Left lung (tissue), 10 donors: ENCODE data around the gene CHD1. TPM values are rescaled to one million over a fixed set of nuclear protein-coding genes. Genes with fewer than 3 reads are reported as not detected.

Source experiments
- ATAC-seq: fragments of 200-7000 bp; cut with Tn5 transposase; one replicate; pipeline ENCODE4 v1.9.1; 2020; ENCODE audit warnings: moderate library complexity
- DNase-seq, 4 donors: peaks; one replicate each; pipeline ENCODE4 v3.0.0-alpha.2; 2013 to 2020
- H3K27ac ChIP-seq, 2 donors: fragments of 200-600 bp; sonication (generic) in 1 of 2; one replicate each; pipeline versions ENCODE4 v1.5.0 to v1.8.0; 2020 to 2021
- H3K27me3 ChIP-seq, 2 donors: fragments of 200-600 bp; sonication (generic) in 1 of 2; one replicate each; pipeline versions ENCODE4 v1.5.0 to v1.8.0; 2020 to 2021
- H3K36me3 ChIP-seq, 2 donors: fragments of 200-600 bp; sonication (generic) in 1 of 2; one replicate each; pipeline versions ENCODE4 v1.5.0 to v1.8.0; 2020 to 2021
- H3K4me1 ChIP-seq, 2 donors: fragments of 200-600 bp; one replicate each; pipeline ENCODE4 v1.8.0; 2021
- H3K4me3 ChIP-seq, 2 donors: fragments of 200-600 bp; sonication (generic) in 1 of 2; one replicate each; pipeline versions ENCODE4 v1.5.0 to v1.8.0; 2020 to 2021; ENCODE audit warnings: mild to moderate bottlenecking in 1 of 2
- H3K9me3 ChIP-seq, 2 donors: fragments of 200-600 bp; sonication (generic) in 1 of 2; one replicate each; pipeline versions ENCODE4 v1.5.0 to v1.8.0; 2020 to 2021
- CTCF ChIP-seq, 2 donors: fragments of 200-600 bp; sonication (generic) in 1 of 2; IDR thresholded peaks; one replicate each; pipeline versions ENCODE4 v1.5.0 to v1.8.0; 2021; ENCODE audit warnings: antibody characterized with exemption in 2 of 2
- intact Hi-C, 2 donors: fragments of 100-400 bp; cut with DNase I; formaldehyde crosslinking; loops; one replicate each; pipeline versions ENCODE4 v1.11.2 to v1.14.2; 2022
- polyA plus RNA-seq, 6 donors: library from polyadenylated mRNA; unstranded; fragments of 120-200 nt; gene quantifications; one replicate each; pipeline ENCODE4 v1.2.1, GENCODE V29; 2013; ENCODE audit not compliant: insufficient read length in 6 of 6
- total RNA-seq, 2 donors: library from RNA; stranded (reverse); fragmentation: NEBNext Ultra II Directional; extraction: Animal tissue kit (Norgen Biotek cat#: 25700); gene quantifications; one replicate each; pipeline ENCODE4 v1.2.1, GENCODE V29; 2021
- donor health status: DM: no; HTN: yes; CAD: no.
- donor health status: DM: no; HTN: no; CAD: no.

Gene CHD1
- total and polyA plus RNA-seq, 8 donors: 26.0 to 76.8 (median 64.0) TPM

DNA sequence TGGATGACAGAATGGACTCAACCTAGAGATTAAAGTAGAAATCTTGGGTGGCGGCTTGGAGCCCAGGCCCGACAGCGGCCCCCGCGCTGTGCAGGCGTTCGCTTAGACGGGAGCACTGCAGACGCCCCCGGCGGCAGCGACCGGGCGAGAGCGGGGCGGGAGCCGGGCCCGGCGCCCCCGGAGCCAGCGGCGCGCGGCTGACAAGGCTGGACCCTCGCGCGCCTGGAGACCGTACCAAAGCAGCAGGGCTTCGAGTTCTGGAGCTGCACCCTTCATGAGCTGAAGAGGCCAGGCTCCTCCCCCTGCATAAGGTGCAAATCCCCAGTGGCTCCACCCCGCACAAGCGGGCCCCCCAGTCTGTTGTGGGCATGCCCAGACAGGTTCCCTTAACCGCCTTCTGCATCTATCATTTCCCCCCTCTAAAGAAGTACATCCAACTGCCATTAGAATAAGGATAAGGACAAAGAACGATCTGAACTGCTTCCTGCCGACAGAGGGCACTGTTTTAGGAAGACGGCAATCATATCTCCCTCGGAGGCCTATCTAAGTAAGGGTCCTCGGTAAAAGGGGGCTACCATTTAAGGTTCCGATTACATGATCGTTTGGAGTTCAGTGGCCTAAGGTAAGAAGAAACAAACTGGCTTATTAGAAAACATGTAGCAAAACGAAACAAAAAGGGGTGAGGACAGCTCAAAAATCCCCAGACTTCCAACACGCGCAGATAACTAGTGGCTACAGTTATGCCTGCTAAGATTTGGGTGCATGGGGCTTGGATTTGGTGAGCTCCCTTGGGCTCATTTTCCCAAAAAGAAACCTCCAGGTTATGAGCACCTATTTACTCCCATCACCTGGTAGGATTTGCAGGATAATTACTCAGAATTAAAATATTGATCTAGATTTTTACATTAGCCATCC is 89.1 kb downstream of the CHD1 start:
- Histone ChIP-seq H3K9me3 (peaks cover 0 to 9% of the 10 kb centered on the region in 2 donors), H3K27ac (no peak overlapping the region), H3K27me3 (peaks cover 0 to 5% of the 10 kb centered on the region in 2 donors), H3K36me3 (no peaks in the 10 kb centered on the region), H3K4me3 (no peak overlapping the region), H3K4me1 (peaks cover 0 to 6% of the 10 kb centered on the region in 2 donors)
- DNase-seq (peak in 2 of 4 donors; percentile 10 to 74), ATAC-seq (peak; percentile 30)
- intact Hi-C loops: no loop called here
- TF ChIP-seq CTCF (IDR thresholded peaks at IDR 0.05): no peak

DNA sequence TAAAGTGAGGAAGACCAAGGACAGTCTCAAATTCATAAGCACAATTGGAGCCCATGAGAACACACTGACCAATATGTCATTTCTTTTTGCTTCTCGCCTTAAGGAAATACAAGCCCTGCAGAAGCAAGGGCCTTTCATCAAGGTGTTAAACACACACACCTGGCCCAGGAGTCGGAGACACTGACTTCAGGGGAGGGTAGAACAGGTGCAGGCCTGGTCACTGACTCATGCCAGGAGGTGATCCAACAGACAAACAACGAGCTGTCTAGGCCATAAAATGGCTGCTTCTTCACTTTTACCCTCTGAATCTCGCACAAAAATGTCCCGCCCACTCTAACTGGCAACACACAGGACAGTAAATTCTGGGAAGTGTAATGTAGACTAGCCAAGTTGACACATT is 92.6 kb downstream of the CHD1 start:
- intact Hi-C loops: no loop called here
- peaks cover 0 to 5% of the 10 kb centered on the region in 2 donors for H3K27me3 ChIP-seq
- ATAC-seq: no peak

GRCh38 chr5:98827588-98828284 is 101.1 kb downstream of the CHD1 start:
- no peak overlapping the region for H3K4me3 ChIP-seq
- DNase-seq (no peak), ATAC-seq (no peak)
- no peaks in the 10 kb centered on the region for H3K9me3 ChIP-seq
- no peaks in the 10 kb centered on the region for H3K36me3 ChIP-seq
- TF ChIP-seq CTCF (IDR thresholded peaks at IDR 0.05): no peak
- H3K27ac ChIP-seq: no peak overlapping the region
- no peaks in the 10 kb centered on the region for H3K27me3 ChIP-seq
- intact Hi-C loops: no loop called here
- H3K4me1 ChIP-seq: no peaks in the 10 kb centered on the region

More for the DNA sequence above, 92.6 kb downstream of the CHD1 start:
- H3K9me3 ChIP-seq: no peaks in the 10 kb centered on the region
- no peak overlapping the region for H3K4me3 ChIP-seq
- no peaks in the 10 kb centered on the region for H3K36me3 ChIP-seq
- no peak for TF ChIP-seq CTCF (IDR thresholded peaks at IDR 0.05)
- no peak for DNase-seq
- peaks cover 0 to 6% of the 10 kb centered on the region in 2 donors for H3K4me1 ChIP-seq
- H3K27ac ChIP-seq: no peak overlapping the region

DNA sequence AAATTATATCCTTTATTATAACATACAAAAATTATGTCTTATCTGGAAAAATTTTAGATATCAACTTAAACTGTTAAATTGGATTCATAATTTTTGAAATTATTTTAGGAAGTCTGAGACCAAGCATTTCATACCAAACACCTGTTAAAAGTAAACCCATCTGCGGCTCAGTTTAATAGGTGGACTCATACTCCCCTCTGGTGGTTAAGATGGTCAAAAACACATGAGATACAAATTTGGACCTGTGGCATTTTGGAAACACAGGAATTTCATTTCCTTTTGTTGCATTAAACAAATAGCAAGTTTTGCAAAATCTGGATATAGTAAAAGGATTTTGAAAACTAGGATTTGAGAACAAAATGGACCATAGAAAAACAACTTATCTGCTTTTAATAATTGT is 101.6 kb downstream of the CHD1 start:
- no peak overlapping the region for H3K27ac ChIP-seq
- TF ChIP-seq CTCF (IDR thresholded peaks at IDR 0.05): peak in 1 of 2 donors; percentile 35
- no peaks in the 10 kb centered on the region for H3K36me3 ChIP-seq
- no peaks in the 10 kb centered on the region for H3K9me3 ChIP-seq
- no peak overlapping the region for H3K4me3 ChIP-seq
- no peaks in the 10 kb centered on the region for H3K4me1 ChIP-seq
- intact Hi-C loops: no loop called here
- DNase-seq (peak in 2 of 4 donors; percentile 17 to 44), ATAC-seq (peak; percentile 82)
- no peaks in the 10 kb centered on the region for H3K27me3 ChIP-seq
